IMR-90 (cell line): Measurements from ENCODE around the gene PRKAG2. TPM values are rescaled to one million over a fixed set of nuclear protein-coding genes. Genes with fewer than 3 reads are reported as not detected.

ENCODE experiments used
- ATAC-seq: fragments of 200-7000 bp; cut with Tn5 transposase; 2 replicates; pipeline ENCODE4 v1.9.1; 2020; ENCODE audit warnings: low read depth, mild to moderate bottlenecking, moderate library complexity
- BruUV-seq: library from RNA; stranded (reverse); fragments of 400-500 nt; replicated peaks from 2 replicates; lab custom pipeline; 2021; lab: Mats Ljungman, UMichigan
- CTCF ChIA-PET: fragments of 300-600 bp; formaldehyde crosslinking; extraction: SDS; loops from one replicate; lab custom pipeline; 2021; ENCODE audit warnings: antibody characterized with exemption; lab: Yijun Ruan, JAX
- POLR2A ChIA-PET: fragments of 300-600 bp; sonication (Branson Sonifier 250); formaldehyde crosslinking; loops from one replicate; lab custom pipeline; 2022; ENCODE audit warnings: antibody characterized with exemption; ENCODE audit not compliant: unreplicated experiment; lab: Charles Lee
- DNase-seq: peaks from one replicate; pipeline ENCODE4 v3.0.0; 2013
- H2AFZ ChIP-seq: replicated peaks from 2 replicates; pipeline ENCODE3; 2013; ENCODE audit warnings: low read length, mild to moderate bottlenecking; ENCODE audit not compliant: poor library complexity
- H2AK5ac ChIP-seq: 2 replicates; pipeline ENCODE4 v1.6.1; 2013; ENCODE audit warnings: low read depth, low read length, inconsistent platforms
- H2AK9ac ChIP-seq: replicated peaks from 2 replicates; pipeline ENCODE3; 2013; ENCODE audit warnings: mild to moderate bottlenecking, low read depth, low read length, moderate library complexity; ENCODE audit not compliant: poor library complexity
- H2BK120ac ChIP-seq: 2 replicates; pipeline ENCODE4 v1.6.1; 2013; ENCODE audit warnings: low read depth, low read length, inconsistent platforms
- H2BK15ac ChIP-seq: 3 replicates; pipeline ENCODE4 v1.6.1; 2013; ENCODE audit warnings: low read depth, low read length, inconsistent platforms
- H2BK20ac ChIP-seq: 2 replicates; pipeline ENCODE4 v1.6.1; 2013; ENCODE audit warnings: low read depth, mild to moderate bottlenecking, inconsistent platforms, low read length, moderate library complexity
- H2BK5ac ChIP-seq: 2 replicates; pipeline ENCODE4 v1.6.1; 2013; ENCODE audit warnings: mild to moderate bottlenecking, low read depth, low read length, inconsistent platforms; ENCODE audit not compliant: poor library complexity, severe bottlenecking
- H3K14ac ChIP-seq: replicated peaks from 2 replicates; pipeline ENCODE4 v1.6.1; 2013; ENCODE audit warnings: low read depth, low read length, inconsistent platforms
- H3K18ac ChIP-seq: 2 replicates; pipeline ENCODE4 v1.6.1; 2013; ENCODE audit warnings: low read depth, low read length, control low read depth
- H3K23ac ChIP-seq: 2 replicates; pipeline ENCODE4 v1.6.1; 2013; ENCODE audit warnings: low read depth, low read length, inconsistent platforms
- H3K27ac ChIP-seq: 2 replicates; pipeline ENCODE4 v1.5.1; 2013; ENCODE audit warnings: mild to moderate bottlenecking, control low read depth, low read length; ENCODE audit not compliant: insufficient read depth
- H3K27me3 ChIP-seq: 2 replicates; pipeline ENCODE4 v1.6.1; 2013; ENCODE audit warnings: low read length; ENCODE audit not compliant: control insufficient read depth, insufficient read depth
- H3K36me3 ChIP-seq: 2 replicates; pipeline ENCODE4 v1.6.1; 2013; ENCODE audit warnings: low read length, mixed read lengths; ENCODE audit not compliant: control insufficient read depth, insufficient read depth
- H3K4ac ChIP-seq: 2 replicates; pipeline ENCODE4 v1.6.1; 2013; ENCODE audit warnings: low read depth, low read length, inconsistent platforms
- H3K4me1 ChIP-seq: 2 replicates; pipeline ENCODE4 v1.6.1; 2013; ENCODE audit warnings: low read length, mixed read lengths; ENCODE audit not compliant: control insufficient read depth, insufficient read depth
- H3K4me2 ChIP-seq: 2 replicates; pipeline ENCODE4 v1.6.1; 2013; ENCODE audit warnings: low read depth, mild to moderate bottlenecking, control low read depth, low read length, moderate library complexity
- H3K4me3 ChIP-seq: 2 replicates; pipeline ENCODE4 v1.5.1; 2013; ENCODE audit warnings: low read depth, mild to moderate bottlenecking, control low read depth, low read length, moderate library complexity; ENCODE audit not compliant: insufficient read depth
- H3K56ac ChIP-seq: 2 replicates; pipeline ENCODE4 v1.6.1; 2013; ENCODE audit warnings: low read length, inconsistent platforms; ENCODE audit not compliant: insufficient read depth; ENCODE audit errors: extremely low read depth
- H3K79me1 ChIP-seq, 2 experiments: 2 replicates each; pipeline ENCODE4 v1.6.1; 2013; ENCODE audit warnings: low read length in 2 of 2, inconsistent platforms in 1 of 2, low read depth in 1 of 2
- H3K9ac ChIP-seq: 2 replicates; pipeline ENCODE4 v1.6.1; 2013; ENCODE audit warnings: low read depth, low read length, control low read depth
- H3K9me1 ChIP-seq: 2 replicates; pipeline ENCODE4 v1.6.1; 2013; ENCODE audit warnings: low read length, inconsistent platforms; ENCODE audit not compliant: insufficient read depth
- H3K9me3 ChIP-seq: 2 replicates; pipeline ENCODE4 v1.6.1; 2013; ENCODE audit warnings: low read length; ENCODE audit not compliant: control insufficient read depth, insufficient read depth
- H4K20me1 ChIP-seq: 2 replicates; pipeline ENCODE4 v1.6.1; 2013; ENCODE audit warnings: low read length, inconsistent platforms; ENCODE audit not compliant: insufficient read depth
- H4K5ac ChIP-seq: 2 replicates; pipeline ENCODE4 v1.6.1; 2013; ENCODE audit warnings: mild to moderate bottlenecking, low read depth, low read length, control low read depth
- H4K8ac ChIP-seq, 2 experiments: 2 replicates each; pipeline ENCODE4 v1.6.1; 2013; ENCODE audit warnings: low read depth in 2 of 2, low read length in 2 of 2, control low read depth in 1 of 2, inconsistent platforms in 1 of 2
- H4K91ac ChIP-seq: 2 replicates; pipeline ENCODE4 v1.6.1; 2013; ENCODE audit warnings: low read depth, low read length, inconsistent platforms; ENCODE audit not compliant: insufficient read depth
- BHLHE40 ChIP-seq: fragments of 150-350 bp; IDR thresholded peaks from 2 replicates; pipeline ENCODE4 v1.6.1; 2016; ENCODE audit warnings: mild to moderate bottlenecking, low read depth, low read length
- CEBPB ChIP-seq: IDR thresholded peaks from 2 replicates; pipeline ENCODE4 v1.6.1; 2012; ENCODE audit warnings: low read depth, low read length, improper control_type of control experiment
- CHD1 ChIP-seq: IDR thresholded peaks from 2 replicates; pipeline ENCODE4 v1.6.1; 2012; ENCODE audit warnings: low read depth, low read length, improper control_type of control experiment
- FOS ChIP-seq: fragments of 150-350 bp; IDR thresholded peaks from 2 replicates; pipeline ENCODE4 v1.6.1; 2016; ENCODE audit warnings: low read depth, low read length
- MAFK ChIP-seq: IDR thresholded peaks from 2 replicates; pipeline ENCODE4 v1.6.1; 2012; ENCODE audit warnings: low read depth, low read length, improper control_type of control experiment
- MXI1 ChIP-seq: IDR thresholded peaks from 2 replicates; pipeline ENCODE4 v1.6.1; 2012; ENCODE audit warnings: low read depth, mild to moderate bottlenecking, low read length, moderate library complexity, borderline replicate concordance
- POLR2A ChIP-seq: IDR thresholded peaks from 2 replicates; pipeline ENCODE4 v1.6.1; 2012; ENCODE audit warnings: mild to moderate bottlenecking, low read depth, low read length
- RFX5 ChIP-seq: IDR thresholded peaks from 2 replicates; pipeline ENCODE4 v1.8.0; 2012; ENCODE audit warnings: low read depth, mild to moderate bottlenecking, low read length, moderate library complexity
- WGBS, 2 experiments: methylation state at CpG; one replicate each; pipeline versions ENCODE4 v1.1.5 to v1.1.7; 2013; ENCODE audit warnings: missing lambda C conversion rate in 2 of 2; ENCODE audit not compliant: insufficient read length in 1 of 2; ENCODE audit errors: extremely low coverage in 2 of 2; 5-methylcytosine and 5-hydroxymethylcytosine counted together
- dilution Hi-C: fragments of 300-500 bp; cut with HindIII; formaldehyde crosslinking; loops from one replicate; pipeline ENCODE4 v1.14.3; 2018; ENCODE audit warnings: low sequenced_read_pairs; ENCODE audit not compliant: unreplicated experiment
- in situ Hi-C: fragments of 300-500 bp; cut with MboI; formaldehyde crosslinking; loops from 3 replicates; pipeline ENCODE4 v1.14.3; 2019; ENCODE audit warnings: low sequenced_read_pairs, inconsistent platforms, mixed read lengths
- intact Hi-C: fragments of 100-400 bp; cut with micrococcal nuclease; formaldehyde crosslinking; loops from 2 replicates; pipeline ENCODE4 v1.10.0; 2022
- polyA plus RNA-seq, 3 experiments: library from polyadenylated mRNA; depleted of rRNA; stranded (reverse); fragments of >200 nt; gene quantifications; 2 replicates each; pipeline ENCODE4 v1.2.3, GENCODE V29; 2012; ENCODE audit warnings: low replicate concordance in 1 of 3
- total RNA-seq: library from RNA; depleted of rRNA; stranded (reverse); fragments of >200 nt; gene quantifications from 2 replicates; pipeline ENCODE4 v1.2.3, GENCODE V29; 2012
- TF ChIP-seq, protein P1 (sequence below): conservative IDR thresholded peaks from 2 replicates; pipeline ENCODE4 v1.5.1; 2012; ENCODE audit warnings: mild to moderate bottlenecking, low read depth, low read length, improper control_type of control experiment
- TF ChIP-seq, protein P2 (sequence below): fragments of 150-350 bp; IDR thresholded peaks from 2 replicates; pipeline ENCODE4 v1.6.1; 2016; ENCODE audit warnings: low read depth, mild to moderate bottlenecking, low read length, moderate library complexity, borderline replicate concordance
- TF ChIP-seq, protein P3 (sequence below): fragments of 150-350 bp; IDR thresholded peaks from 2 replicates; pipeline ENCODE4 v1.6.1; 2017; ENCODE audit warnings: mild to moderate bottlenecking, antibody characterized with exemption, low read length, low read depth

PRKAG2 gene
- total and polyA plus RNA-seq, 2 of the 4 experiments (the other 2 are of a cell fraction): 15.4 to 21.6 TPM

DNA sequence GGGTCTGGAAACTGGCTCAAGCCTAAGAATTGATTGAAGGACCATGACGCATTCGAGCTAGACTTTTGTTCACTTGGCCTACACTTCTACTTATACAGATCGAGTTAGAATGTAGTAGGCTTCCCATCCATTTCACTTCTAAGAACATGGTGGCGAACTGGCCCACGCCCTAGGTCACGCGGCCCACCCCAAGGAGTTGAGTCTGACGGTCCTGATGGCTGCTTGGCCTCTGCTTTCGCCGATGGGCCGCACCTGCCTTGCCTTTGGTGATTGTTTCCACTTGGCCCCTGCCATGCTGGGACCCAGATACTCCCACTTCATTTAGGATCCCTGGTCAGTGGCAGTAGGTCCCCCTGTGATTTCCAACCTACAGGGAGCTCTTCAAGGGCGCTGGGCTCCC lies 153.6 kb downstream of the PRKAG2 start:
- Histone ChIP-seq H3K18ac (no peak overlapping the region), H3K4me2 (no peak overlapping the region), H3K9me3 (no peaks in the 10 kb centered on the region), H3K4ac (no peak overlapping the region), H3K9ac (no peak overlapping the region), H4K8ac (no peak overlapping the region), H3K56ac (no peak overlapping the region), H3K27ac (no peak overlapping the region), H4K20me1 (no peaks in the 10 kb centered on the region), H3K79me1 (peaks cover 0 to 17% of the 10 kb centered on the region in 2 experiments; a peak in 1 of 4 replicates), H4K91ac (no peak overlapping the region; the same call in 1 of the 2 replicates), H2AFZ (no peak overlapping the region), H2BK15ac (no peak overlapping the region), H2BK20ac (no peak overlapping the region), H4K5ac (no peak overlapping the region), H3K4me3 (no peak overlapping the region), H3K14ac (no peak overlapping the region), H2AK5ac (0 out of 2 replicates have a peak overlapping the region, but pooled peaks have one; percentile 24), H3K27me3 (no peaks in the 10 kb centered on the region), H2BK5ac (no peak overlapping the region), H3K4me1 (peaks cover 15% of the 10 kb centered on the region), H2AK9ac (no peak overlapping the region), H3K36me3 (no peaks in the 10 kb centered on the region), H3K23ac (no peak overlapping the region), H2BK120ac (no peak overlapping the region), H3K9me1 (peaks cover 14% of the 10 kb centered on the region)
- TF ChIP-seq MAFK: no peak
- TF ChIP-seq, protein P1, sequence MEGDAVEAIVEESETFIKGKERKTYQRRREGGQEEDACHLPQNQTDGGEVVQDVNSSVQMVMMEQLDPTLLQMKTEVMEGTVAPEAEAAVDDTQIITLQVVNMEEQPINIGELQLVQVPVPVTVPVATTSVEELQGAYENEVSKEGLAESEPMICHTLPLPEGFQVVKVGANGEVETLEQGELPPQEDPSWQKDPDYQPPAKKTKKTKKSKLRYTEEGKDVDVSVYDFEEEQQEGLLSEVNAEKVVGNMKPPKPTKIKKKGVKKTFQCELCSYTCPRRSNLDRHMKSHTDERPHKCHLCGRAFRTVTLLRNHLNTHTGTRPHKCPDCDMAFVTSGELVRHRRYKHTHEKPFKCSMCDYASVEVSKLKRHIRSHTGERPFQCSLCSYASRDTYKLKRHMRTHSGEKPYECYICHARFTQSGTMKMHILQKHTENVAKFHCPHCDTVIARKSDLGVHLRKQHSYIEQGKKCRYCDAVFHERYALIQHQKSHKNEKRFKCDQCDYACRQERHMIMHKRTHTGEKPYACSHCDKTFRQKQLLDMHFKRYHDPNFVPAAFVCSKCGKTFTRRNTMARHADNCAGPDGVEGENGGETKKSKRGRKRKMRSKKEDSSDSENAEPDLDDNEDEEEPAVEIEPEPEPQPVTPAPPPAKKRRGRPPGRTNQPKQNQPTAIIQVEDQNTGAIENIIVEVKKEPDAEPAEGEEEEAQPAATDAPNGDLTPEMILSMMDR: no peak
- TF ChIP-seq, protein P2, sequence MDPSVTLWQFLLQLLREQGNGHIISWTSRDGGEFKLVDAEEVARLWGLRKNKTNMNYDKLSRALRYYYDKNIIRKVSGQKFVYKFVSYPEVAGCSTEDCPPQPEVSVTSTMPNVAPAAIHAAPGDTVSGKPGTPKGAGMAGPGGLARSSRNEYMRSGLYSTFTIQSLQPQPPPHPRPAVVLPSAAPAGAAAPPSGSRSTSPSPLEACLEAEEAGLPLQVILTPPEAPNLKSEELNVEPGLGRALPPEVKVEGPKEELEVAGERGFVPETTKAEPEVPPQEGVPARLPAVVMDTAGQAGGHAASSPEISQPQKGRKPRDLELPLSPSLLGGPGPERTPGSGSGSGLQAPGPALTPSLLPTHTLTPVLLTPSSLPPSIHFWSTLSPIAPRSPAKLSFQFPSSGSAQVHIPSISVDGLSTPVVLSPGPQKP: no peak
- TF ChIP-seq CEBPB: no peak
- TF ChIP-seq BHLHE40: no peak
- TF ChIP-seq MXI1: no peak
- TF ChIP-seq, protein P3, sequence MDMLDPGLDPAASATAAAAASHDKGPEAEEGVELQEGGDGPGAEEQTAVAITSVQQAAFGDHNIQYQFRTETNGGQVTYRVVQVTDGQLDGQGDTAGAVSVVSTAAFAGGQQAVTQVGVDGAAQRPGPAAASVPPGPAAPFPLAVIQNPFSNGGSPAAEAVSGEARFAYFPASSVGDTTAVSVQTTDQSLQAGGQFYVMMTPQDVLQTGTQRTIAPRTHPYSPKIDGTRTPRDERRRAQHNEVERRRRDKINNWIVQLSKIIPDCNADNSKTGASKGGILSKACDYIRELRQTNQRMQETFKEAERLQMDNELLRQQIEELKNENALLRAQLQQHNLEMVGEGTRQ: no peak
- TF ChIP-seq CHD1: no peak
- no peak for TF ChIP-seq POLR2A
- TF ChIP-seq RFX5: no peak
- TF ChIP-seq FOS: no peak
- BruUV-seq: no TSS peak
- dilution Hi-C loops (no loop called here), in situ Hi-C loops (no loop called here), intact Hi-C loops (no loop called here)
- ChIA-PET POLR2A (no interaction called here), CTCF (no interaction called here)
- ATAC-seq (no peak), DNase-seq (no peak)
- WGBS, 2 experiments: 90% methylated on average over 6 of the region's 12 CpGs; no CpG with 5 or more reads in 1 of the 2 experiments
